Stimulated activated CD8-positive, alpha-beta memory T cell treated with anti-CD3 and anti-CD28 coated beads, Interleukin-12 subunit alpha, Interleukin-12 subunit beta, amount 100 ng/mL, for 4 hours (primary cell): ENCODE data around the gene UFM1.
"Not testable (repeated sequence)": the region's sequence is repeated elsewhere in the genome, so short reads cannot be mapped to it uniquely, and the experiment has no call there.

Experiments
- DNase-seq: peaks from one replicate; pipeline ENCODE4 v3.0.0-alpha.2; 2020; ENCODE audit warnings: low read depth

UFM1 gene

DNA sequence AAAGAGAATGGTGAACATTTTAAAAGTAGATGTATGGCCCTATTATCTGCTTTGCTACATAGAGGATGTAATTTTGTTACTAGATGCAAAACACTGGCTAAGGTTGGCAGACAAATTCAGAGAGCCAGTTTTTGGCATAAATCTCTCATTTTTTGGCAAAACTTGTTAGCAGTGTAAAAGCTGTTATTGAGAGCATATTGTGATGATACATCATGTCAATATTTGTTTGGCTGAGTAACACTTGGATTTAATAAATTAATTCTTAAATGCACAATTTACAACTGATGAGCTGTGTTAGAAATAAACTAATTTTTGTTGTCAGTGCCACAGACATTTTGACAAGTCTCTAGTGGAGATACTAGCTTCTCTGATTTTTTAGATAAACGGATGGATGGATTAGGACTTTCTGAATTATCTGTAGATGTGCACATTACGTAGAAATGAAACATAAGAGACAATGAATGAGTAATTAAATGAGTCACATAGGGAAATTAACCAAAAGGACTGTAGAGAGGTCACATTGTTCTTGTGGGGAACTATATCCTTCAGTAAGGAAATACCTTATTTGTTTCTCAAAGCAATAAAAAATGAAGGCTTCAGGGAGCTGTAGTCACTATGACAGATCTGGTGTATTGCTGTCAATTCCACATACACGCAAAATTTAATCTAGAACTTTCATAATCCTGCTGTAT, 17.4 kb downstream of the UFM1 start:
- no peak for DNase-seq

- DNase-seq = no peak
These were observed 19.4 kb downstream of the UFM1 start for GRCh38 chr13:38369058-38369457.

DNA sequence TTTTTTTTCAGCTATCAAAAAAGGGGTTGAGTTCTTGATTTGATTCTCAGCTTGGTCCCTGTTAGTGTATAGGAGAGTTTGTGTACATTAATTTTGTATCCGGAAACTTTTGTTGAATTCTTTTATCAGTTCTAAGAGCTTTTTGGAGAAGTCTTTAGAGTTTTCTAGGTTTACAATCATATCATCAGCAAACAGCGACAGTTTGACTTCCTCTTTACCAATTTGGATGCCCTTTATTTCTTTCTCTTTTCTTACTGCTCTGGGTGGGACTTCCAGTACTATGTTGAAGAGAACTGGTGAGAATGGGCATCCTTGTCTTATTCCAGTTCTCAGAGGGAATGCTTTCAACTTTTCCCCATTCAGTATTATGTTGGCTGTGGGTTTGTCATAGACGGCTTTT, 20.4 kb downstream of the UFM1 start:
- not testable (repeated sequence) for DNase-seq

DNA sequence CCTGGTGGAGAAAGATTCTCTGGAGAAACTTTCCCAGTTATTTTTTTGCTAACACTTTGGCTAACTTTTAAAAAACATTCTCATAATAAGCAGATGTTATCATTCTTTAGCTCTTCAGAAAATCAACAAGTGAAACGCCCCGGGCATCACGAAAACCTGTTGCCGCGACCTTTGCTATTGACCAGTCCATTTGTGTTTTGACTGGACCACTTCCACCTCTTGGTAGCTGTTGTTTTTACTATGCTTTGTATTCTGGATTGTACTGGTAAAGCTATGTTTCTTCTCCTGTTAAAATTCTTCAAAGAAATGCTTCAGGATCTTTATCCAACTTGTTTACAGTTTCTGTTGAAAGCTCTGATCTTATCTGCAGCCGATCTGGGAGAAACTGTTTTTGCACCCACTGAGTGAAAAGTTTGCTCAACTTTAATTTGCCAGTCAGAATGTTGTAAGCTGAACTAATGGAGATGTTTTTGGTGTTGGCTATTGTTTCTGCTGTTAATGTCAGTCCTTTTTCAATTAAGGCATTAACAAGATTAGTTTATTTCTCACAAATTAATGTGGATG, 23.3 kb downstream of the UFM1 start:
- no peak for DNase-seq

DNA sequence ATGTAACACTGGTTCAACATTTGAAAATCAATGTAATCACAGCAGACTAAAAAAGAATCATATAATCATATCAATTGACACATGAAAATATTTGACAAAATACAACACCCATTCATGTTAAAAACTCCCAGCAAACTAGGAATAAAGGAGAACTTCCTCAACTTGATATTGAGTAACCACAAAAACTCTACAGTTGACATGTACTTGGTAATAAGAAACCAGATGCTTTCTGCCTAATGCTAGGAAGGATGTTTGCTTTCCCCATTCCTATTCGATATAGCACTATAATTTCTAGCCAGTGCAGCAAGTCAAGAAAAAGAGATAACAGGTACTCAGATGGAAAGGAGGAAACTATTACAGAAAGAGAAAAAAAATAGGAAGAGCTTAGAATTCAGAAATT, 26.9 kb downstream of the UFM1 start:
- DNase-seq = no peak

- no peak for DNase-seq
These were observed 32.2 kb downstream of the UFM1 start for GRCh38 chr13:38381890-38382289.

GRCh38 chr13:38382946-38383345, 33.3 kb downstream of the UFM1 start:
- DNase-seq = no peak

GRCh38 chr13:38384171-38384570, 34.5 kb downstream of the UFM1 start:
- DNase-seq = no peak

- no peak for DNase-seq
These were observed 35.7 kb downstream of the UFM1 start for GRCh38 chr13:38385153-38385891.

GRCh38 chr13:38386421-38386820, 36.8 kb downstream of the UFM1 start:
- DNase-seq = no peak

DNA sequence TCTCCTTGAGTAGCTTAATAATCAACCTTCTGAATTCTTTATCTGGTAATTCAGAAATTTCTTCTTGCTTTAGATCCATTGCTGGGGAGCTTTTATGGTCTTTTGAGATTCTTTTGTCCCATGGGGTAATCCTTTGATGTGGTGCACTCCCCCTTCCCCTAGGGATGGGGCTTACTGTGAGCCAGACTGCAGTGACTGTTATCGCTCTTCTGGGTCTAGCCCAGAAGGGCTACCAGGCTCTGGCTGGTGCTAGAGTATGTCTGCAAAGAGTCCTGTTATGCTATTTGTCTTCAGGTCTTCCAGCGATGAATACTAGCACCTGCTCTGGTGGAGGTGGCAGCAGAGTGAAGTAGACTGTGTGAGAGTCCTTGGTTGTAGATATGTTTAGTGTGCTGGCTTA, 41.7 kb downstream of the UFM1 start:
- no peak for DNase-seq

DNA sequence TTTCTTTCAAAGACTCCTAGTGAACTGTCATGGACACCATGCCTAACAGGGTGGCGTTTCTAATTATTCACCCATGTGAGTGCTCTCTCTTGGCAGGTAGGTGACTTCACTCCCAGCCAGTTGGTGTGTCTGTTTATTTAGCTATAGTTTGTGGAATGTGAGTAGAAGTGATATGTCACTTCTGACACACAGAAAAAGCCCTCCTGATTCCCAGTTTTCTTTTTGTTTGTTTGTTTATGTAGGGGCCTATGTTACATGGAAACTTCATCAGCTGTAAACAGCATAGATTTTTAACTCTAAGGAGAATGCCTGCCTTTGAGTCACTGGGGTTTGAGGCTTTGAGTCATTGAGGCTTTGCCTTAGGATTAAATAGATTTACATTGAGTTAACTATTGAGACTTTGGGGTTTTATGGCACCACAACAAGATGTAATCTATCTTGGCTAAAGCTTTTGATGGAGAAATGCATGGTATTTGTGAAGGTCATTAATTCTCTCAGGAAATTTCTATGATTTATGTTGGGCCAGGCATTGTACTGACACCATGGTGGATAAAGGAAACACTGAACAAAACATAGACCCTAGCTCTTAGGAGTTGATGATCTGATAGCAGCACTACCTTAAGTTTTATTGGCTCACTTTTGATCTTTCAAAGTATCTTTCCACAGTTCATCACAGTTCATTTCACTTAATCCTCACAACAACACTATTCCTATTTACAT, 45.3 kb downstream of the UFM1 start:
- DNase-seq = no peak

- DNase-seq = no peak
These were observed 45.8 kb downstream of the UFM1 start for GRCh38 chr13:38395497-38395788.

DNA sequence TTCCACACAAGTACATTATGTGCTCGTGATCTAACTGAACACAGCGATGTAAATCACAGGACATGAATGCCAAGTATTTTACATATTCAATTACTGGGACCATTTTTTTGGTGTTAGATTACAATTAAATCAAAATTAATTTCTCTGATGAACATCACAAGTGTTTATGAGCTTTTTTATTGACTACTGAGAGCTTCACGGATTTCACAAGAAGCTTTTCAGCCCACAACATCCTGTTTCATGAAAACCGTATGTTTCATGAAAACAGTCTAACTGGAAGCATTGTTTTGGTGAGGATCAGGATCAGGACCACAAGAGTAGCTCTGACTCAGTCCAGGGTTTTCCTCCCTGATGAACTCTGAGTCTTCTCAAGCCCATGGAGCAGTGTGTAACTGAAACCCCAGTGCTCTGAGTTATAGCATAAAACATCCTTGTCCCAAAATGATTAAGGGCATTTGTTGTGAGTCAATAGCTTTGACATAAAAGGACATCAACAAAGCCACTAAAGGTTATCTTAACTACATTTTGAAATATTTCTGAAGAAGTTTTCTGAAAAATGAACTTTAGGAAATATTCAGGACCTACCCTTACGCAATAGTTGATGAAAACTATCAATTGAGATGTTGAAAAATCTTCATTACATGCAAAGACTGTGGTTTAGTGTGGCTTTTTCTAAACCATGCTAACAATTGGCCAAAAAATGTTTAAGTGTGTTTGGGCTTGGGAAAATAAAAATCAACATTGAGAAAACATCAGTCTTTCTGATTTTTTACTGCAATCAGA, 49.3 kb downstream of the UFM1 start:
- no peak for DNase-seq

DNA sequence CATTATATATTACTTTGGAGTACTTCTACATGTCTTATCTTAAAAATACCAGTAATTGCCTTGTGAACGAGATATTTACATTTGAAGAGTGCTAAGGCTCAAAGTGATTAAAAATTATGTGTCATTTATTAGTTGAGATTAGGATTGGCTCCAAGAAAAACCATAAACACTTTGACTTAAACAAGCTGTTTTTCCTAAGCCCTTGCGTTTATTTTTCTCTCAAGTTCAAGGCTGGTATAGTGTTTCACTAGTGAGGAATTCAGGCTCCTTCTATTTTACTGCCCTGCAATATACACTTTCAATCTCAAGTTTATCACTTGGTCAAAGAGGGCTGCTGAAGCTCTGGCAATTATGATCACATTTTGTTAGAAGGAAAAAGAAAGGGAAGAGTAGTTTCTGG, 49.9 kb downstream of the UFM1 start:
- no peak for DNase-seq

DNA sequence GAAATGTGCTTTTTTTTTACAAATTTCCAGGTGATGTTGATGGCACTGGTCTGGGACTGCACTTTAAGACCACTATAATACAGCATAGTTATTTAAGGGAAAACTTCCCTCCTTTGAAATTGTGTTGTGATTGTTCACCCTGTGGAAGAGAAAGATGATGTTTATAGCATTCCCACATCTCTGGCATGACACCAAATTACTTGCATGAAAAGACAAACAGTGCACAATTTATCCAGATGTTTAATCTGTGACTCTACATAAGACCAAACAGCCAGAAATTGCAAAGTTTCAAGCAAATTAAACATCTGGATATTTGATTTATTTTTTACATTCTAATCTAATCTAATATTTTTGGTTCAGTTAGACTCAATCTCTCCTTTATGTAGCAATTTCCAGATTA, 51.6 kb downstream of the UFM1 start:
- no peak for DNase-seq

GRCh38 chr13:38405216-38405615, 55.6 kb downstream of the UFM1 start:
- DNase-seq = no peak

- no peak for DNase-seq
These were observed 60.1 kb downstream of the UFM1 start for GRCh38 chr13:38409771-38410170.

GRCh38 chr13:38412266-38412665, 62.6 kb downstream of the UFM1 start:
- DNase-seq = no peak
